Epithelial cell of esophagus (primary cell): Measurements from ENCODE around the gene COQ10A.

Experiments used
- DNase-seq: peaks from one replicate; pipeline ENCODE4 v3.0.0; 2010; ENCODE audit warnings: low read depth
- H3K4me3 ChIP-seq: 2 replicates; pipeline ENCODE4 v1.5.1; 2011; ENCODE audit warnings: mild to moderate bottlenecking, low read length, control low read depth
- TF ChIP-seq, protein P1 (sequence below): IDR thresholded peaks from 2 replicates; pipeline ENCODE4 v1.5.1; 2011; ENCODE audit warnings: low read depth, mild to moderate bottlenecking, low read length, control low read depth, inconsistent platforms; ENCODE audit not compliant: insufficient read depth; ENCODE audit errors: missing control alignments

Gene COQ10A

DNA sequence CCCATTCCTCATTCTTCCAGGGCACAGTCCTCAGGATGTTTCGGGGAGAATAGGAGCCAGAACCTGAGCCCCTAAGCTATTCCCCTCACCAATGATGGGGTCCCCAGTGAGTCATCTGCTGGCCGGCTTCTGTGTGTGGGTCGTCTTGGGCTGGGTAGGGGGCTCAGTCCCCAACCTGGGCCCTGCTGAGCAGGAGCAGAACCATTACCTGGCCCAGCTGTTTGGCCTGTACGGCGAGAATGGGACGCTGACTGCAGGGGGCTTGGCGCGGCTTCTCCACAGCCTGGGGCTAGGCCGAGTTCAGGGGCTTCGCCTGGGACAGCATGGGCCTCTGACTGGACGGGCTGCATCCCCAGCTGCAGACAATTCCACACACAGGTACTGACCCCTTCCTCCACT lies 35.6 kb upstream of the COQ10A start:
- TF ChIP-seq, protein P1, sequence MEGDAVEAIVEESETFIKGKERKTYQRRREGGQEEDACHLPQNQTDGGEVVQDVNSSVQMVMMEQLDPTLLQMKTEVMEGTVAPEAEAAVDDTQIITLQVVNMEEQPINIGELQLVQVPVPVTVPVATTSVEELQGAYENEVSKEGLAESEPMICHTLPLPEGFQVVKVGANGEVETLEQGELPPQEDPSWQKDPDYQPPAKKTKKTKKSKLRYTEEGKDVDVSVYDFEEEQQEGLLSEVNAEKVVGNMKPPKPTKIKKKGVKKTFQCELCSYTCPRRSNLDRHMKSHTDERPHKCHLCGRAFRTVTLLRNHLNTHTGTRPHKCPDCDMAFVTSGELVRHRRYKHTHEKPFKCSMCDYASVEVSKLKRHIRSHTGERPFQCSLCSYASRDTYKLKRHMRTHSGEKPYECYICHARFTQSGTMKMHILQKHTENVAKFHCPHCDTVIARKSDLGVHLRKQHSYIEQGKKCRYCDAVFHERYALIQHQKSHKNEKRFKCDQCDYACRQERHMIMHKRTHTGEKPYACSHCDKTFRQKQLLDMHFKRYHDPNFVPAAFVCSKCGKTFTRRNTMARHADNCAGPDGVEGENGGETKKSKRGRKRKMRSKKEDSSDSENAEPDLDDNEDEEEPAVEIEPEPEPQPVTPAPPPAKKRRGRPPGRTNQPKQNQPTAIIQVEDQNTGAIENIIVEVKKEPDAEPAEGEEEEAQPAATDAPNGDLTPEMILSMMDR: no peak
- no peak overlapping the region for H3K4me3 ChIP-seq
- no peak for DNase-seq

GRCh38 chr12:56234746-56235436 lies 31.9 kb upstream of the COQ10A start:
- TF ChIP-seq, protein P1: no peak
- peak; percentile 28 for DNase-seq
- no peak overlapping the region for H3K4me3 ChIP-seq

- no peak for DNase-seq
- TF ChIP-seq, protein P1: no peak
- H3K4me3 ChIP-seq: no peak overlapping the region
These were observed 30.7 kb upstream of the COQ10A start for GRCh38 chr12:56236091-56236490.

DNA sequence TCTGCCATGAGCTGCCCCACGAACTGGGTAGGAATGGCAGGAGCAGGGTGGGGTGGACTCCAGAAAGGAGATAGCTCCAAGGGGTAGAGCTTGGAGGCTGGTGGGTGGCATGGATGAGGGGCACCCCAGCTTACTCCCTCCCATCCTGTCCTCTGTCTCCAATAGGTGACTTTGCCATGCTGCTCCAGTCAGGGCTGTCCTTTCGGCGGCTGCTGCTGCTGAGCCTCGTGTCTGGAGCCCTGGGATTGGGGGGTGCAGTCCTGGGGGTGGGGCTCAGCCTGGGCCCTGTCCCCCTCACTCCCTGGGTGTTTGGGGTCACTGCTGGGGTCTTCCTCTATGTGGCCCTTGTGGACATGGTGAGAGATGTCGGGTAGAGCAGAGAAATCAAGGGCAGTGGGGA lies 29.8 kb upstream of the COQ10A start:
- no peak overlapping the region for H3K4me3 ChIP-seq
- DNase-seq: no peak
- TF ChIP-seq, protein P1: no peak

DNA sequence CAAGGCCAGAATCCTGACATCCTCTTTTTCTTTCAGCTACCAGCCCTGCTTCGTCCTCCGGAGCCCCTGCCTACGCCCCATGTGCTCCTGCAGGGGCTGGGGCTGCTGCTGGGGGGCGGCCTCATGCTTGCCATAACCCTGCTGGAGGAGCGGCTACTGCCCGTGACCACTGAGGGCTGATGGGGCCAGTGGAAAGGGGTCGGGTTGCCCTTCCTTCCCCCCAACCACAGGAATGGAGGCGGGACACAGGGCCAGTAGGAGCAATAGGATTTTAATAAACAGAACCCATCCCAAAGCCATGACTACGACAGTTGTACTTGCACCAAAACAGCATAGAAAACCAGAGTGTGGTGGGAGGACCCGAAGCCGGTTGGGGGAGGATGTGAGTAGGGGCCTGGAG lies 29.2 kb upstream of the COQ10A start:
- no peak for DNase-seq
- TF ChIP-seq, protein P1: no peak
- no peak overlapping the region for H3K4me3 ChIP-seq

DNA sequence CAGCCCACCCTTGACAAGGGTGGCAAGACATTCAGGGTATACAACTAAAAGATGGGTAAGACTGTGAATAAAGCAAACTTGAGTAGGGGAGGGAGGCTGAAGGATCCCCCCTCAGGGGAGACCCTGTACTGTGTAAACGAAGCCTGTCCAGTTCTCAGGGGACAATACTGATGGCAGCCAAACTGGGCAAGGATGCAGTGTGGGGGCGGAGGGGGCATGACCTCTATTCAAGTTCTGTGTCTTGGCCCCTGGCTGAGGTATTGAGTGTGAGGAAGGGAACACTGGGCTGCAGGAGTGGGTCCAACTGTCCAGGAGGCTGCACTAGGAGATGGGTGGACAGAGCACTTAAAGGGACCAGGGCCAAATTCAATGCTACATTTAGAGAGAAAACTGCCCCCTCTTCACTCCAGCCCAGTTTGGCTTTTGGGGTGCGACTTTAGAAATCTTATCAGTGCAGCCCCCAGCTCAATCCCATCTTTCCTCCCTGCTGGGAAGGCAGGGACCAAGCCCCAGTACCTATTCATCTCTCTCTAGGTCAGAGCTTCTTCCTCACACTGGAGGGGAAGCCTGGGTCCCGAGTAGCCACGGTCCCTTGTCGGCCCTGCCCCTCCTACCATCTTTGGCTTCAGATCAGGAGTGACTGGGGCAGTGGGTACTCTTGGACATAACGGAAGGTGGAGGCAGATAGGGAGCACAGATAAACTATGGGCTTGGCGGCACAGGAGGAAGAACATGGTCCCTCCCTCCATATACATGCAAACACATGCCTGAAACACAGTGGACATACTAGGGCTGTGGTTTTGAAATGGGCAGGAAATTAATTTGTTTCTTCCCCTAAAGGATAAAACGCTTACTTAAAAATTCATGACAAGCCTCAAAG lies 25.1 kb upstream of the COQ10A start:
- TF ChIP-seq, protein P1: no peak

More for the DNA sequence above, 25.1 kb upstream of the COQ10A start:
- H3K4me3 ChIP-seq: no peak overlapping the region
- DNase-seq: no peak
